Measurements from ENCODE around the gene LRP3.

Gene LRP3

GRCh38 chr19:33224694-33225457 is 30.7 kb downstream of the LRP3 start:
- POLR2A ChIA-PET: no interaction called here
- no peak overlapping the region for H3K4me3 ChIP-seq (ENCODE audit: low read depth, low read length)
- CTCF ChIA-PET: interaction anchor here (0.6 to 4.2 kb wide), 8 partner anchors 10 to 249 kb away, joined by 3 to 32 read pairs (median 4); no protein-coding TSS in a partner anchor
- DNase-seq (ENCODE audit: low read depth, low spot score): no peak
- no peak for TF ChIP-seq CTCF (IDR thresholded peaks at IDR 0.05; ENCODE audit: insufficient read depth, low read length, missing control alignments)

GRCh38 chr19:33225458-33225926 is 31.4 kb downstream of the LRP3 start, which contains the start of gene SLC7A10:
Gene SLC7A10 (minus strand): TSS chr19:33225850. CDS start chr19:33225703, 147 bp downstream.
- no peak within 1 kb of the TSS for H3K4me3 ChIP-seq (ENCODE audit: low read depth, low read length)
- POLR2A ChIA-PET: no interaction called here
- DNase-seq (ENCODE audit: low read depth, low spot score): no peak
- no peak for TF ChIP-seq CTCF (IDR thresholded peaks at IDR 0.05; ENCODE audit: insufficient read depth, low read length, missing control alignments)
- CTCF ChIA-PET: interaction anchor here (0.9 to 4.2 kb wide), 5 partner anchors 10 to 248 kb away, joined by 3 to 32 read pairs (median 4); no protein-coding TSS in a partner anchor

- ChIA-PET POLR2A (no interaction called here), CTCF (interaction anchor here (0.9 to 4.2 kb wide), 5 partner anchors 8 to 179 kb away, joined by 3 to 32 read pairs (median 7); no protein-coding TSS in a partner anchor)
- no peak overlapping the region for H3K4me3 ChIP-seq (ENCODE audit: low read depth, low read length)
- no peak for TF ChIP-seq CTCF (IDR thresholded peaks at IDR 0.05; ENCODE audit: insufficient read depth, low read length, missing control alignments)
- no peak for DNase-seq (ENCODE audit: low read depth, low spot score)
These were observed 32.6 kb downstream of the LRP3 start for GRCh38 chr19:33226550-33227241.

- no peak overlapping the region for H3K4me3 ChIP-seq (ENCODE audit: low read depth, low read length)
- ChIA-PET POLR2A (interaction anchor here (1.2 kb wide), 1 partner anchor 167 kb away, joined by 3 read pairs; no protein-coding TSS in a partner anchor), CTCF (interaction anchor here (1.0 to 2.6 kb wide), 4 partner anchors 8 to 179 kb away, joined by 3 to 12 read pairs (median 5); no protein-coding TSS in a partner anchor)
- no peak for TF ChIP-seq CTCF (IDR thresholded peaks at IDR 0.05; ENCODE audit: insufficient read depth, low read length, missing control alignments)
- DNase-seq (ENCODE audit: low read depth, low spot score): no peak
These were observed 33.1 kb downstream of the LRP3 start for GRCh38 chr19:33227242-33227650.

GRCh38 chr19:33227870-33228599 is 33.9 kb downstream of the LRP3 start:
- ChIA-PET POLR2A (interaction anchor here (1.2 kb wide), 1 partner anchor 166 kb away, joined by 3 read pairs; no protein-coding TSS in a partner anchor), CTCF (interaction anchor here (1.0 to 2.6 kb wide), 3 partner anchors 9 to 178 kb away, joined by 3 to 12 read pairs (median 7); no protein-coding TSS in a partner anchor)
- DNase-seq (ENCODE audit: low read depth, low spot score): no peak
- TF ChIP-seq CTCF (IDR thresholded peaks at IDR 0.05; ENCODE audit: insufficient read depth, low read length, missing control alignments): no peak
- no peak overlapping the region for H3K4me3 ChIP-seq (ENCODE audit: low read depth, low read length)

Data from AG04449 (cell line).